OCI-LY1 (cell line): ENCODE data around the gene AFF1.

Experiments used
- H2AFZ ChIP-seq: fragments of 200-600 bp; sonication (generic), shearing (Covaris generic); 2 replicates; pipeline ENCODE4 v1.6.0; 2014; ENCODE audit warnings: antibody characterized with exemption, mild to moderate bottlenecking, low read length
- H3F3A ChIP-seq: fragments of 200-600 bp; sonication (generic), shearing (Covaris generic); 2 replicates; pipeline ENCODE4 v1.6.0; 2014; ENCODE audit warnings: mild to moderate bottlenecking, antibody characterized with exemption, low read length, moderate library complexity; ENCODE audit not compliant: insufficient read depth
- H3K27ac ChIP-seq: fragments of 200-600 bp; sonication (generic); 2 replicates; pipeline ENCODE4 v1.5.1; 2014; ENCODE audit warnings: low read length, mixed run types, mild to moderate bottlenecking, low read depth; ENCODE audit not compliant: poor library complexity, severe bottlenecking
- H3K27me3 ChIP-seq: fragments of 200-600 bp; sonication (generic); 2 replicates; pipeline ENCODE4 v1.6.0; 2014; ENCODE audit warnings: antibody characterized with exemption, mild to moderate bottlenecking, low read length, moderate library complexity; ENCODE audit not compliant: insufficient read depth
- H3K36me3 ChIP-seq: fragments of 200-600 bp; sonication (generic); 2 replicates; pipeline ENCODE4 v1.6.1; 2014; ENCODE audit warnings: mild to moderate bottlenecking, antibody characterized with exemption, low read length, moderate library complexity, mixed read lengths; ENCODE audit not compliant: insufficient read depth
- H3K4me1 ChIP-seq: fragments of 200-600 bp; sonication (generic); 2 replicates; pipeline ENCODE4 v1.5.1; 2014; ENCODE audit warnings: mild to moderate bottlenecking, low read length, moderate library complexity; ENCODE audit not compliant: insufficient read depth, severe bottlenecking
- H3K4me2 ChIP-seq: fragments of 200-600 bp; sonication (generic), shearing (Covaris generic); 2 replicates; pipeline ENCODE4 v1.6.1; 2014; ENCODE audit warnings: low read length
- H3K4me3 ChIP-seq: fragments of 200-600 bp; sonication (generic); 2 replicates; pipeline ENCODE4 v1.5.1; 2014; ENCODE audit warnings: low read length, low read depth, mild to moderate bottlenecking, mixed read lengths; ENCODE audit not compliant: poor library complexity, severe bottlenecking
- H3K79me2 ChIP-seq: fragments of 200-600 bp; shearing (Covaris generic); 2 replicates; pipeline ENCODE4 v1.6.1; 2016; ENCODE audit warnings: mixed run types, low read length, mixed read lengths; ENCODE audit not compliant: insufficient read depth
- H3K9ac ChIP-seq: fragments of 200-600 bp; sonication (generic), shearing (Covaris generic); 2 replicates; pipeline ENCODE4 v1.6.1; 2014; ENCODE audit warnings: mild to moderate bottlenecking, low read length, mixed read lengths
- H3K9me2 ChIP-seq: fragments of 200-600 bp; sonication (generic), shearing (Covaris generic); 2 replicates; pipeline ENCODE4 v1.6.1; 2014; ENCODE audit warnings: low read depth, mild to moderate bottlenecking, low read length, mixed read lengths
- H3K9me3 ChIP-seq: fragments of 200-600 bp; shearing (Covaris generic); 2 replicates; pipeline ENCODE4 v1.6.1; 2014; ENCODE audit warnings: low read length, mixed read lengths
- H4K20me1 ChIP-seq: fragments of 200-600 bp; sonication (generic), shearing (Covaris generic); 2 replicates; pipeline ENCODE4 v1.6.0; 2016; ENCODE audit warnings: mild to moderate bottlenecking, low read length; ENCODE audit not compliant: insufficient read depth
- CTCF ChIP-seq: fragments of 200-600 bp; sonication (generic), shearing (Covaris generic); IDR thresholded peaks from 2 replicates; pipeline ENCODE4 v1.5.1; 2017; ENCODE audit warnings: mild to moderate bottlenecking, antibody characterized with exemption, low read length, moderate library complexity, mixed read lengths
- EZH2 ChIP-seq: fragments of 200-600 bp; sonication (generic), shearing (Covaris generic); IDR thresholded peaks from 2 replicates; pipeline ENCODE4 v1.8.0; 2017; ENCODE audit warnings: borderline replicate concordance, mixed run types, mild to moderate bottlenecking, antibody characterized with exemption, low read length, moderate library complexity, mixed read lengths

AFF1 gene

GRCh38 chr4:87042986-87043820, 108.4 kb downstream of the AFF1 start:
- Histone ChIP-seq H2AFZ (no peak overlapping the region), H3K9me2 (no peaks in the 10 kb centered on the region), H3K27me3 (no peaks in the 10 kb centered on the region), H3K36me3 (peaks cover 6% of the 10 kb centered on the region; the same call in 1 of the 2 replicates), H3K4me3 (no peak overlapping the region), H3K4me1 (peaks cover 18% of the 10 kb centered on the region), H4K20me1 (peaks cover 3% of the 10 kb centered on the region; the same call in 1 of the 2 replicates), H3K9me3 (no peaks in the 10 kb centered on the region), H3F3A (no peaks in the 10 kb centered on the region), H3K4me2 (no peak overlapping the region), H3K27ac (no peak overlapping the region), H3K79me2 (no peaks in the 10 kb centered on the region), H3K9ac (no peak overlapping the region)
- no peak for TF ChIP-seq EZH2
- TF ChIP-seq CTCF, result no peak

GRCh38 chr4:87044511-87045233, 109.9 kb downstream of the AFF1 start:
- no peak overlapping the region for H3K9ac ChIP-seq
- no peak overlapping the region for H3K4me3 ChIP-seq
- H2AFZ ChIP-seq, result no peak overlapping the region
- H3K9me3 ChIP-seq, result no peaks in the 10 kb centered on the region
- TF ChIP-seq CTCF (no peak), EZH2 (no peak)
- H3F3A ChIP-seq, result no peaks in the 10 kb centered on the region
- H3K9me2 ChIP-seq, result no peaks in the 10 kb centered on the region
- no peak overlapping the region for H3K27ac ChIP-seq
- peaks cover 6% of the 10 kb centered on the region; the same call in 1 of the 2 replicates for H3K36me3 ChIP-seq
- H4K20me1 ChIP-seq, result no peaks in the 10 kb centered on the region
- peaks cover 5% of the 10 kb centered on the region for H3K4me1 ChIP-seq
- H3K4me2 ChIP-seq, result no peak overlapping the region
- H3K27me3 ChIP-seq, result no peaks in the 10 kb centered on the region
- H3K79me2 ChIP-seq, result no peaks in the 10 kb centered on the region

GRCh38 chr4:87045234-87045558, 110.4 kb downstream of the AFF1 start:
- peaks cover 5% of the 10 kb centered on the region for H3K4me1 ChIP-seq
- no peaks in the 10 kb centered on the region for H4K20me1 ChIP-seq
- no peak overlapping the region for H3K9ac ChIP-seq
- no peaks in the 10 kb centered on the region for H3K9me2 ChIP-seq
- no peaks in the 10 kb centered on the region for H3K79me2 ChIP-seq
- no peaks in the 10 kb centered on the region for H3K9me3 ChIP-seq
- no peak overlapping the region for H2AFZ ChIP-seq
- H3K36me3 ChIP-seq, result peaks cover 6% of the 10 kb centered on the region; the same call in 1 of the 2 replicates
- no peak overlapping the region for H3K27ac ChIP-seq
- H3K27me3 ChIP-seq, result no peaks in the 10 kb centered on the region
- TF ChIP-seq CTCF (no peak), EZH2 (no peak)
- no peaks in the 10 kb centered on the region for H3F3A ChIP-seq
- no peak overlapping the region for H3K4me3 ChIP-seq
- H3K4me2 ChIP-seq, result no peak overlapping the region
